Muscle of back (tissue), 13 donors: ENCODE data around the gene LMO2. TPM values are rescaled to one million over a fixed set of nuclear protein-coding genes. Genes with fewer than 3 reads are reported as not detected.
"Not testable (repeated sequence)": the region's sequence is repeated elsewhere in the genome, so short reads cannot be mapped to it uniquely, and the experiment has no call there.

Experiments
- DNase-seq, 3 donors: peaks; one replicate each; pipeline versions ENCODE4 v3.0.0 to v3.0.0-alpha.2; 2013
- long read RNA-seq, 9 donors: transcript quantifications; one replicate each; lab custom pipeline, GENCODE V29; 2026
- polyA plus RNA-seq, 10 donors: library from polyadenylated mRNA; unstranded; fragments of 120-200 nt; gene quantifications; one replicate each; pipeline ENCODE4 v1.2.1, GENCODE V29; 2013; ENCODE audit not compliant: insufficient read length in 10 of 10

Gene LMO2
- 10 to 100 TPM; 13.6 to 20.3 (median 17.8) TPM for polyA plus RNA-seq
- long read RNA-seq, donor 1, partial matches to known transcripts: 0 of 4 reads
- long read RNA-seq, donor 1, other reads (novel, unspliced or antisense): 0 of 4 reads
- long read RNA-seq, donor 2, partial matches to known transcripts: 0 of 6 reads
- long read RNA-seq, donor 2, other reads (novel, unspliced or antisense): 0 of 6 reads
- long read RNA-seq, donor 3: 0 reads
- long read RNA-seq, donor 4, partial matches to known transcripts: 0 of 5 reads
- long read RNA-seq, donor 4, other reads (novel, unspliced or antisense): 0 of 5 reads
- long read RNA-seq, donor 5, transcript LMO2-202 (3 exons, 1,687 nt): major isoform, 14 of 15 reads
- long read RNA-seq, donor 5, partial matches to known transcripts: 0 of 15 reads
- long read RNA-seq, donor 5, other reads (novel, unspliced or antisense): 0 of 15 reads
- long read RNA-seq, donor 6, transcript LMO2-202 (3 exons, 1,687 nt): major isoform, 7 of 9 reads
- long read RNA-seq, donor 6, partial matches to known transcripts: 0 of 9 reads
- long read RNA-seq, donor 6, other reads (novel, unspliced or antisense): 0 of 9 reads
- long read RNA-seq, donor 7, transcript LMO2-202 (3 exons, 1,687 nt): major isoform, 5 of 6 reads
- long read RNA-seq, donor 7, partial matches to known transcripts: 0 of 6 reads
- long read RNA-seq, donor 7, other reads (novel, unspliced or antisense): 0 of 6 reads
- long read RNA-seq, donor 8, partial matches to known transcripts: 0 of 5 reads
- long read RNA-seq, donor 8, other reads (novel, unspliced or antisense): 0 of 5 reads
- long read RNA-seq, donor 9, partial matches to known transcripts: 0 of 1 reads
- long read RNA-seq, donor 9, other reads (novel, unspliced or antisense): 0 of 1 reads

- peak in 1 of 3 donors; percentile 20 for DNase-seq
Observed at GRCh38 chr11:33891714-33892327, at the start of gene LMO2. TSS of gene LMO2 (minus strand) at chr11:33892076. CDS start at chr11:33869716, 22,360 bp downstream.

- no peak for DNase-seq
Observed at GRCh38 chr11:33940538-33940815, 48.6 kb upstream of the LMO2 start.

- peak in 1 of 3 donors; percentile 66 for DNase-seq
Observed at GRCh38 chr11:33936725-33937604, 45.1 kb upstream of the LMO2 start.

GRCh38 chr11:33935461-33936456, 43.9 kb upstream of the LMO2 start:
- DNase-seq: peak in 1 of 3 donors; percentile 46

GRCh38 chr11:33935005-33935404, 43.1 kb upstream of the LMO2 start:
- no peak for DNase-seq

GRCh38 chr11:33934450-33934849, 42.6 kb upstream of the LMO2 start:
- DNase-seq: no peak

GRCh38 chr11:33933602-33934001, 41.7 kb upstream of the LMO2 start:
- no peak for DNase-seq

GRCh38 chr11:33932721-33933120, 40.8 kb upstream of the LMO2 start:
- no peak for DNase-seq

GRCh38 chr11:33931739-33932366, 40.0 kb upstream of the LMO2 start:
- DNase-seq: not testable (repeated sequence)

GRCh38 chr11:33931067-33931466, 39.2 kb upstream of the LMO2 start:
- DNase-seq: no peak

- DNase-seq: peak in 2 of 3 donors; percentile 56 to 69
Observed at GRCh38 chr11:33930317-33931021, 38.6 kb upstream of the LMO2 start.

- no peak for DNase-seq
Observed at GRCh38 chr11:33928564-33928963, 36.7 kb upstream of the LMO2 start.

- DNase-seq: no peak
Observed at GRCh38 chr11:33926671-33927552, 35.0 kb upstream of the LMO2 start.

- DNase-seq: peak in 1 of 3 donors; percentile 44
Observed at GRCh38 chr11:33924341-33924740, 32.5 kb upstream of the LMO2 start.

GRCh38 chr11:33923626-33924025, 31.8 kb upstream of the LMO2 start:
- DNase-seq: peak in 1 of 3 donors; percentile 55

- peak in 1 of 3 donors; percentile 39 for DNase-seq
Observed at GRCh38 chr11:33920838-33921613, 29.1 kb upstream of the LMO2 start.

GRCh38 chr11:33919645-33920044, 27.8 kb upstream of the LMO2 start:
- no peak for DNase-seq
